Measurements from ENCODE around the gene OR52D1. TPM values are rescaled to one million over a fixed set of nuclear protein-coding genes. Genes with fewer than 3 reads are reported as not detected.

Gene OR52D1
- total RNA-seq (2022; extraction: Qiagen RNA extraction; ENCODE audit: low read depth), result not detected in 5 replicates

GRCh38 chr11:5488385-5488784, at the start of gene OR52D1:
Gene OR52D1 (plus strand): TSS chr11:5488685. CDS start chr11:5488707, 22 bp downstream.

GRCh38 chr11:5441414-5441813, 47.1 kb upstream of the OR52D1 start, which contains the start of gene OR51I1:
Gene OR51I1 (minus strand): TSS chr11:5441514. CDS start chr11:5441514, 0 bp downstream.

DNA sequence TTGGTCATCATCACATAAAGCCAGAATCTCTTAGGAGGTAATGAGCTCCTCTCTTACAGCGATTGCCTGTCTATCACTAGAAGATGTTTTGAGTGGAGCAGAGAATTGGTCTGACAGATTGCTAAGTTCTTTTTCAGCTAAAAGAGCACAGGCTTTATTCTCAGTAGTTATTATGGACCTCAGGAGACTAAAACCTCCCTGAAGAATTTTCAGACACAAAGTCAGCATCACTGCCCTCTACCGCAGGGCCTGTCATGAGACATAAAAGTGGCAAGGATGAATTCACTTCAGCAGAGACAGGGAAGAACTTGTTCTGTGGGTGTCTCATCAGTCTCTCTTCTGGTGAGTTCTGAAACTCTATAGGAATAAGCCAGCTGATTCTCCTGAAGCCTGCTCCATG, 39.5 kb upstream of the OR52D1 start, which contains the start of gene OR51I2:
TSS of gene OR51I2 (plus strand) at position 301 of the 400 bp plus-strand sequence. CDS start 4,166 bp downstream, outside the sequence.

GRCh38 chr11:5509803-5510202, 21.3 kb downstream of the OR52D1 start, which contains the start of gene UBQLN3:
Gene UBQLN3 (minus strand): TSS chr11:5509957. CDS start chr11:5509558, 399 bp downstream.

DNA sequence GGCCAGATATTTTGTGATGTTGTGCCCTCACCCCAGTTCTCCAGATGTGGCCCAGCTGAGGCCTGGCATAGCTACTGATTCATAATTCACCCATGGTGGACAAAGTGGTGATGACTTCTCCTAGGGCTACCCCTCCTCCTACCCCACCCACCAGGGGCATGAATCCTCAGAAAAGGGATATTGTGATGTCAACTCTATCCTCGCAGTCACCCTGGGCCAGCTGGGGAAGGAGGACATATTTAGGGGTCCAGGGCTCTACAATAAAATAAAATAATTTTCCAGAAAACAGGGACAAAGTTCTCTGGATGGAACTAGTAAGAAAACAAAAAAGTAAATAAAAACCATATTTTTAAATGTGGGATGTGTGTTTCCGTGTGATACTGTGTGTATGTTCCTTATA, 28.1 kb downstream of the OR52D1 start, which contains the start of gene UBQLNL:
TSS of gene UBQLNL (minus strand) at position 101 of the 400 bp plus-strand sequence. CDS start 258 bp downstream, outside the sequence.

Other genes starting within 250 kb of the OR52D1 start
- not detected in 5 replicates for gene HBG1, start 238.8 kb upstream of the OR52D1 start, total RNA-seq (2022; extraction: Qiagen RNA extraction; ENCODE audit: low read depth)
- gene HBG2, start 233.9 kb upstream of the OR52D1 start, total RNA-seq (2022; extraction: Qiagen RNA extraction; ENCODE audit: low read depth), result not detected in 5 replicates
- gene HBE1, start 218.7 kb upstream of the OR52D1 start, total RNA-seq (2022; extraction: Qiagen RNA extraction; ENCODE audit: low read depth), result 0.25 TPM in 1 of 5 replicates, not detected in the others
- gene OR51B4, start 186.7 kb upstream of the OR52D1 start, total RNA-seq (2022; extraction: Qiagen RNA extraction; ENCODE audit: low read depth), result not detected in 5 replicates
- not detected in 5 replicates for gene OR51B2, start 164.4 kb upstream of the OR52D1 start, total RNA-seq (2022; extraction: Qiagen RNA extraction; ENCODE audit: low read depth)
- gene OR51B5, start 145.2 kb upstream of the OR52D1 start, total RNA-seq (2022; extraction: Qiagen RNA extraction; ENCODE audit: low read depth), result 0.07 to 0.09 TPM in 2 of 5 replicates, not detected in the others
- gene OR51B6, start 137.2 kb upstream of the OR52D1 start, total RNA-seq (2022; extraction: Qiagen RNA extraction; ENCODE audit: low read depth), result not detected in 5 replicates
- not detected in 5 replicates for gene OR51M1, start 104.9 kb upstream of the OR52D1 start, total RNA-seq (2022; extraction: Qiagen RNA extraction; ENCODE audit: low read depth)
- not detected in 5 replicates for gene OR51Q1, start 66.6 kb upstream of the OR52D1 start, total RNA-seq (2022; extraction: Qiagen RNA extraction; ENCODE audit: low read depth)
- gene OR51I1, start 47.2 kb upstream of the OR52D1 start, total RNA-seq (2022; extraction: Qiagen RNA extraction; ENCODE audit: low read depth), result not detected in 5 replicates
- not detected in 5 replicates for gene OR51I2, start 39.4 kb upstream of the OR52D1 start, total RNA-seq (2022; extraction: Qiagen RNA extraction; ENCODE audit: low read depth)
- gene UBQLN3, start 21.3 kb downstream of the OR52D1 start, total RNA-seq (2022; extraction: Qiagen RNA extraction; ENCODE audit: low read depth), result not detected in 5 replicates
- gene UBQLNL, start 28.0 kb downstream of the OR52D1 start, total RNA-seq (2022; extraction: Qiagen RNA extraction; ENCODE audit: low read depth), result not detected in 5 replicates
- gene OR52H1, start 59.9 kb downstream of the OR52D1 start, total RNA-seq (2022; extraction: Qiagen RNA extraction; ENCODE audit: low read depth), result not detected in 5 replicates
- gene OR52B6, start 92.2 kb downstream of the OR52D1 start, total RNA-seq (2022; extraction: Qiagen RNA extraction; ENCODE audit: low read depth), result not detected in 5 replicates
- gene TRIM6, start 108.0 kb downstream of the OR52D1 start, total RNA-seq (2022; extraction: Qiagen RNA extraction; ENCODE audit: low read depth), result 8.9 to 13.1 TPM (median 12.4 TPM) in 5 replicates
- gene TRIM34, start 136.3 kb downstream of the OR52D1 start, total RNA-seq (2022; extraction: Qiagen RNA extraction; ENCODE audit: low read depth), result 2.7 to 5.1 TPM (median 3.9 TPM) in 5 replicates
- 11.8 to 13.5 TPM (median 12.2 TPM) in 5 replicates for gene TRIM5, start 196.4 kb downstream of the OR52D1 start, total RNA-seq (2022; extraction: Qiagen RNA extraction; ENCODE audit: low read depth)
- 0.39 to 1.9 TPM (median 0.85 TPM) in 5 replicates for gene TRIM22, start 201.1 kb downstream of the OR52D1 start, total RNA-seq (2022; extraction: Qiagen RNA extraction; ENCODE audit: low read depth)
- not detected in 5 replicates for gene OR56B1, start 247.8 kb downstream of the OR52D1 start, total RNA-seq (2022; extraction: Qiagen RNA extraction; ENCODE audit: low read depth)